HG02763 (cell line): ENCODE data around the gene ZNF407.

Source experiments
- ATAC-seq: cut with Tn5 transposase; IDR thresholded peaks from one replicate; pipeline ENCODE4 v1.9.1; 2021; ENCODE audit warnings: mild to moderate bottlenecking, moderate library complexity; ENCODE audit not compliant: unreplicated experiment

ZNF407 gene

GRCh38 chr18:74665905-74666304, 68.2 kb downstream of the ZNF407 start:
- ATAC-seq, result no peak

GRCh38 chr18:74669136-74669798, 71.6 kb downstream of the ZNF407 start:
- ATAC-seq, result no peak

GRCh38 chr18:74672371-74672770, 74.7 kb downstream of the ZNF407 start:
- ATAC-seq, result no peak

- no peak for ATAC-seq
Observed at GRCh38 chr18:74674487-74674886, 76.8 kb downstream of the ZNF407 start.

GRCh38 chr18:74679006-74679678, 81.5 kb downstream of the ZNF407 start:
- no peak for ATAC-seq

- ATAC-seq, result no peak
Observed at GRCh38 chr18:74679679-74680076, 82.0 kb downstream of the ZNF407 start.

- no peak for ATAC-seq
Observed at GRCh38 chr18:74682141-74682990, 84.7 kb downstream of the ZNF407 start.

- ATAC-seq, result no peak
Observed at GRCh38 chr18:74682991-74683297, 85.3 kb downstream of the ZNF407 start.

- no peak for ATAC-seq
Observed at GRCh38 chr18:74683573-74683972, 85.9 kb downstream of the ZNF407 start.

- ATAC-seq, result no peak
Observed at GRCh38 chr18:74689251-74689650, 91.6 kb downstream of the ZNF407 start.

GRCh38 chr18:74692367-74693013, 94.8 kb downstream of the ZNF407 start:
- no peak for ATAC-seq

GRCh38 chr18:74694436-74694835, 96.8 kb downstream of the ZNF407 start:
- no peak for ATAC-seq

- no peak for ATAC-seq
Observed at GRCh38 chr18:74695170-74695569, 97.5 kb downstream of the ZNF407 start.

- ATAC-seq, result no peak
Observed at GRCh38 chr18:74698881-74699280, 101.2 kb downstream of the ZNF407 start.

GRCh38 chr18:74699455-74699854, 101.8 kb downstream of the ZNF407 start:
- ATAC-seq, result no peak

GRCh38 chr18:74702950-74703349, 105.3 kb downstream of the ZNF407 start:
- ATAC-seq, result no peak

- ATAC-seq, result no peak
Observed at GRCh38 chr18:74708169-74708568, 110.5 kb downstream of the ZNF407 start.

- ATAC-seq, result no peak
Observed at GRCh38 chr18:74709452-74709851, 111.8 kb downstream of the ZNF407 start.

- no peak for ATAC-seq
Observed at GRCh38 chr18:74714120-74714519, 116.5 kb downstream of the ZNF407 start.

GRCh38 chr18:74714791-74715190, 117.1 kb downstream of the ZNF407 start:
- ATAC-seq, result no peak

GRCh38 chr18:74715306-74715705, 117.6 kb downstream of the ZNF407 start:
- ATAC-seq, result no peak
